Measurements from ENCODE around the gene IL36B. TPM values are rescaled to one million over a fixed set of nuclear protein-coding genes. Genes with fewer than 3 reads are reported as not detected.

IL36B gene
- total and polyA plus RNA-seq, 8 donors = not detected

- intact Hi-C loops (cut with DNase I; ENCODE audit: low total_unique reads) = no loop called here
- no peak overlapping the region for H3K27ac ChIP-seq
- no peak for TF ChIP-seq CTCF (IDR thresholded peaks at IDR 0.05)
- TF ChIP-seq POLR2AphosphoS5 (IDR thresholded peaks at IDR 0.05) = no peak
- TF ChIP-seq EP300 (IDR thresholded peaks at IDR 0.05) = no peak
- no peak for TF ChIP-seq POLR2A (IDR thresholded peaks at IDR 0.05)
- no peak for DNase-seq
- no peaks in the 10 kb centered on the region for H3K27me3 ChIP-seq
- WGBS, 5 donors = 89 to 96% (median 92%) methylated on average over 2 of the region's 2 CpGs
- no peak overlapping the region for H3K4me3 ChIP-seq
- no peaks in the 10 kb centered on the region for H3K4me1 ChIP-seq
- no peaks in the 10 kb centered on the region for H3K36me3 ChIP-seq
- H3K9me3 ChIP-seq = peaks cover 3 to 30% (median 14%) of the 10 kb centered on the region in 4 donors
Measured at GRCh38 chr2:112994648-112995047, 58.0 kb downstream of the IL36B start.

DNA sequence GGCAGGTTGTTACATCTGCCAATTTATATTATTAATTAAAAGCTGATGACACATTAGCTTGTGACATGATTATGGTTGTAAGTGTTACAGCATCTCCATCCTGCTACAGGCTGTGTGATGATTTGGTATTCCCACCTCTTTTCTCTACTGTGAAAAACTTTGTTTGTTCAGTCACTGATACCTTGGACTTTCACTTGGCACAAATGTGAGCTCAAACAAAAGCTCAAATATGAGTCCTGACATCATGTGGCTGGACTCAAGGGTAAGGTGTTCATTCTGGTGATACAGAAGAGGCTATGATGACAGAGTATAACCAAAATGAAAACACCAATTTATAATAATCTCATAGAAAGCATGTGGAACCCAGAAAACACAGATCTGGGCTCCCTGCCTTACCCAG lies 58.8 kb downstream of the IL36B start:
- no peaks in the 10 kb centered on the region for H3K27me3 ChIP-seq
- DNase-seq = peak in 1 of 2 donors; percentile 13
- peaks cover 3 to 32% (median 15%) of the 10 kb centered on the region in 4 donors for H3K9me3 ChIP-seq
- no peaks in the 10 kb centered on the region for H3K36me3 ChIP-seq
- H3K27ac ChIP-seq = no peak overlapping the region
- H3K4me1 ChIP-seq = no peaks in the 10 kb centered on the region
- no peak for TF ChIP-seq CTCF (IDR thresholded peaks at IDR 0.05)
- no peak for TF ChIP-seq POLR2AphosphoS5 (IDR thresholded peaks at IDR 0.05)
- no peak for TF ChIP-seq POLR2A (IDR thresholded peaks at IDR 0.05)
- no peak for TF ChIP-seq EP300 (IDR thresholded peaks at IDR 0.05)
- intact Hi-C loops (cut with DNase I; ENCODE audit: low total_unique reads) = no loop called here
- H3K4me3 ChIP-seq = no peak overlapping the region

DNA sequence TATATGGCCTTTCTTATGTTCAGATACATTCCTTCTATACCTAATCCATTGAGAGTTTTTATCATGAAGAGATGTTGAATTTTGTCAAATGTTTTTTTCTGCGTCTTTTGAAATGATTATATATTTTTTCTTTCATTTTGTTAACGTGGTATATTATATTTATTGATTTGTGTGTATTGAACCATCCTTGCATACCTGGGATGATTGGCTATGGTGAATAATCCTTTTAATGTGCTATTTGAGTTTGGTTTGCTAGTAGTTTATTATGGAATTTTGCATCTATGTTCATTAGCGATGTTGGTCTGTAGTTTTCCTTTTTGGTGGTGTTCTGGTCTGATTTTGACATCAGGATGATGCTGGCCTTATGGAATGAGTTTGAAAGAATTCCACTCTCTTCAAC lies 63.1 kb downstream of the IL36B start:
- TF ChIP-seq POLR2A (IDR thresholded peaks at IDR 0.05) (no peak), POLR2AphosphoS5 (IDR thresholded peaks at IDR 0.05) (no peak), EP300 (IDR thresholded peaks at IDR 0.05) (no peak), CTCF (IDR thresholded peaks at IDR 0.05) (no peak)
- Histone ChIP-seq H3K4me3 (no peak overlapping the region), H3K4me1 (no peaks in the 10 kb centered on the region), H3K27ac (no peak overlapping the region), H3K9me3 (peaks cover 3 to 35% (median 18%) of the 10 kb centered on the region in 4 donors), H3K36me3 (no peaks in the 10 kb centered on the region), H3K27me3 (no peaks in the 10 kb centered on the region)
- intact Hi-C loops (cut with DNase I; ENCODE audit: low total_unique reads) = no loop called here
- no peak for DNase-seq
- 74 to 84% (median 78%) methylated on average over 3 of the region's 3 CpGs for WGBS, 5 donors

DNA sequence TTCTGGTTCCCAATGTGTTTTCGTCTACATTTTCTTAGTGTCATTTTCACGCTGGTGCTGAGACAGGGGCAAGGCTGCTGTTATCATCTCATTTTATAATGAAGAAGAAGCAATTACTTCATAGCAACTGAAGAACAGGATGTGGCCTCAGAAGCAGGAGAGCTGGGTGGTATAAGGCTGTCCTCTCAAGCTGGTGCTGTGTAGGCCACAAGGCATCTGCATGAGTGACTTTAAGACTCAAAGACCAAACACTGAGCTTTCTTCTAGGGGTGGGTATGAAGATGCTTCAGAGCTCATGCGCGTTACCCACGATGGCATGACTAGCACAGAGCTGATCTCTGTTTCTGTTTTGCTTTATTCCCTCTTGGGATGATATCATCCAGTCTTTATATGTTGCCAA lies 67.6 kb downstream of the IL36B start:
- Histone ChIP-seq H3K36me3 (no peaks in the 10 kb centered on the region), H3K27me3 (no peaks in the 10 kb centered on the region), H3K4me1 (no peaks in the 10 kb centered on the region), H3K9me3 (peaks cover 0 to 16% (median 7%) of the 10 kb centered on the region in 4 donors), H3K4me3 (no peak overlapping the region), H3K27ac (no peak overlapping the region)
- intact Hi-C loops (cut with DNase I; ENCODE audit: low total_unique reads) = no loop called here
- DNase-seq = peak in 1 of 2 donors; percentile 28
- 78 to 93% (median 85%) methylated on average over 5 of the region's 5 CpGs for WGBS, 5 donors
- TF ChIP-seq CTCF (IDR thresholded peaks at IDR 0.05) (no peak), POLR2AphosphoS5 (IDR thresholded peaks at IDR 0.05) (no peak)
